Suppressor macrophage (primary cell): ENCODE measurements around the gene IDH3G.
A peak's percentile ranks its signal among the peaks of the same experiment; 100 is the strongest.

Source experiments
- DNase-seq, 4 experiments: peaks; one replicate each; pipeline ENCODE4 v3.0.0-alpha.2; 2020 to 2022

IDH3G gene

DNA sequence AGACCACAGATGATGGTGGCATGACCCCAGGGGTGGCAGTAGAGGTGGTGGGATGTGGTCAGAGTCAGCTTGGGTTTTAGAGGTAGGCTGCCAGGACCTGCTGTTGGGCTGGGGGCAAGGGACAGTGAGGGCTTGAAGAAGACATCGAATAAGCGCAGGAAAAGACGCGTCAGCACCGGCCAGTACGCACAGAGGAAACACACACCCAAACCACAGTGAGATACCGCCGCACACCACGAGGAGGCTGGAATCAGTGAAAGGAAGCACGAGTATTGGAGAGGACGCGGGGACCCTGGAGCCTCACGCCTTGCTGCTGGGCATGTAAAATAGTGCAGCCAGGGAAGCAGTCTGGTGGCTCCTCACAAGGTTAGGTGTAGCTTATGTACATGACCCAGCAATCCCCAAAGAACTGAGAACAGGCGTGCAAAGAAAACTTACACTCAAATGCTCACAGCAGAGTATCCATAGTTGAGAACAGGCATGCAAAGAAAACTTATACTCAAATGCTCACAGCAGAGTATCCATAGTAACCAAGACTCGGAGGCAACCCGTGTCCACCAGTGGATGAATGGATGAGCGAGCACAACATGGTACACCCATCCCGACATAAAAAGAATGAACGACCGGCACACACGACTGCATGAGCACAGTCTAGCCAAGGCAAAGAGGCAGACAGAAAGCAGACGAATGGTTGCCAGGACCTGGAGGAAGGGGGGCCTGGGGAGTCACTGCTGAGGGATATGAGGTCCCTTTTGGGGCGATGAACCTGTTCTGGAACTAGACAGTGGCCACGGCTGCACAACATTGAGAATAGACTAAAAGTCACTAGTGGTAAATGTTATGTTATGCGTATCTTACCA is 22.9 kb upstream of the IDH3G start:
- DNase-seq = peak; percentile 18 to 49 (median 25)

GRCh38 chrX:153814591-153815315 is 20.6 kb upstream of the IDH3G start:
- peak in 3 of 4 experiments; percentile 11 to 29 (median 22) for DNase-seq

- no peak for DNase-seq
These were observed 19.0 kb upstream of the IDH3G start for GRCh38 chrX:153813161-153813560.

- DNase-seq = no peak
These were observed 18.0 kb upstream of the IDH3G start for GRCh38 chrX:153812220-153812619.

GRCh38 chrX:153807976-153808375 is 13.8 kb upstream of the IDH3G start:
- DNase-seq = no peak

GRCh38 chrX:153806999-153807575 is 12.9 kb upstream of the IDH3G start:
- no peak for DNase-seq

DNA sequence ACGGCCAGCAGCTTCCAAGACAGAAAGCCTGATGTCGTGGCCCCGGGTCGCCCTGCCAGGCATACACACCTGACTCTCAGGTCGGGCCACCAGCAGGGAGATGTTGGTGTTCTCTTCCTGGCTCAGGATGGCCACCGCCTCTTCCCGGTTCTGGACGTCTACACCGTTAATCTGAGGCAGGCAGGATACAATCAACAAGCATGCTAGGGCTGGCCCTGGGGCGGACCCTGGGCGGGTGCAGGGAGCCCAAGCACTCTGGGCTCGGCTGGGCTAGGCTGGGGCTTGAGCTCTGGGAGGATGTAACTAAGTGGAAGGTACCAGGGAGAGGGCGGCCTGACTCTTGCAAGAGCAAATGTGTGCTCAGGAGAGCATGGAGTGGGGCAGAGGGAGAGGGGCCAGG is 11.3 kb upstream of the IDH3G start:
- no peak for DNase-seq

- no peak for DNase-seq
These were observed 10.4 kb upstream of the IDH3G start for GRCh38 chrX:153804621-153805020.

DNA sequence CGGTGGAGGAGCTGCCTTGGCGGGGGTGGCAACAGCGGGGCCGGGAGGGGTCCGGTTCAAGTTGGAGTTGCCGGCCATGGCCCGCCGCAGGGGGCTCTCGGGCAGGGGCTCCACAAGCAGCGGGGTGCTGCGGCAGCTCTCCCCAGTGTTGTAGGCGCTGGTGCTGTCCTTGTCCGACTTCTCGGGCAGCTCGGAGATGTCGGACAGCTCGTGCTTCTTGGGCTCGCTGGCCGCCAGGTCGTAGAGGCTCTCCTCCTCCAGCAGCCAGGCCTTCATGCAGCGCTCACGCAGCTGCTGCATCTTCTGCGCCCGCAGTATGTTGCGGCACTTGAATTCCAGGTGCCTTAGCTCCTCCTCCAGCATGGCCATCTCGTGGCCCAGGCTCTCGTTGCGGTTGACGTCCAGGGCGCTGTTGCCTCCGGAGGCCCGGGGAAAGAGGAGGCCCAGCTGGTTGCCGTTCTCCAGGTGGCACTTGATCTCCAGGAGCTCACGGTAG is 10.0 kb upstream of the IDH3G start:
- DNase-seq = no peak

GRCh38 chrX:153803211-153804099 is 9.3 kb upstream of the IDH3G start:
- DNase-seq = no peak

DNA sequence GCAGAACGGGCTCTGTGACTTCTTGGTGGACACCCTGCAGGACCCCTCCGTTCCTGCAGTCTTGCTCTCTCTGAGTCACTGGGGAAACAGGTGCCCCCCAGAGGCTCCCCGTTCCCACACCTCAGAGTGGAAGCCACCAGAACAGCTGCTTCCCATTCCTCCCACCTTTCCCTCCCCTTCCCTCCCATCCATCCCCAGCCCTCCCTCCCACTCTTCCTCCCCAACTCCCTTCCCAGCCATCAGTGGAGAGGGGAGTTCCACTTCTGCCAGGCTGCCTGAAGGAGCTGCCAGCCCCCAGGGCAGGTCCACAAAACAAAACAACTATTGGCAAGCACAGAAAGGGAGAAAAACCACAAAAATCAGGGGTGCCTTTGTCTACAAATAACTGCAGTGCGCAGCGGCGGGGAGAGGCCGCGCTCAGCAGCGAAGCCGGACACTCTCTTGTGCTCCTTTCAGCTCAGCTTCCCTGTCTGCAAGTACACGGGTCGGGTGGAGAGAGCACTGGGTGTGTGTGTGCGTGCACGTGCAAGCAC is 8.4 kb upstream of the IDH3G start:
- no peak for DNase-seq

DNA sequence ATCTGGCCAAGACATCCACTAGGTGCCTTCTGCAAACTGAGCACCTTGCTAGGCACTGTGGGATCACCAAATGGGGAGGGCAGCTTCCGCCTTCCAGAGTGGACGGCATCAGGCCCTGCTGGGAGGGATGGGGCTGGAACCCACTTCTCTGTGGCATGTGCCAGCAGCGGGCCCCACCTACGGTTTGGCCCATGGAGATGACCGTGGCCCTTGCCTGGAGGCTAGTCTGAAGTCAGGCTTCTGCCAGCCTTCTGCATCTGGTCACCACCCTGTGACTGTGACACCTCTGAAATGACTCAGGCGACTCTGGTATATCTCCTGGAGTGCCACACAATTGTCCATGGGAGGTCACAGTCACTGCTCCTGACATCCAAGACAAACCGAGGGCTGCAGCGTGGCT is 7.5 kb upstream of the IDH3G start:
- peak; percentile 24 to 65 (median 52) for DNase-seq

DNA sequence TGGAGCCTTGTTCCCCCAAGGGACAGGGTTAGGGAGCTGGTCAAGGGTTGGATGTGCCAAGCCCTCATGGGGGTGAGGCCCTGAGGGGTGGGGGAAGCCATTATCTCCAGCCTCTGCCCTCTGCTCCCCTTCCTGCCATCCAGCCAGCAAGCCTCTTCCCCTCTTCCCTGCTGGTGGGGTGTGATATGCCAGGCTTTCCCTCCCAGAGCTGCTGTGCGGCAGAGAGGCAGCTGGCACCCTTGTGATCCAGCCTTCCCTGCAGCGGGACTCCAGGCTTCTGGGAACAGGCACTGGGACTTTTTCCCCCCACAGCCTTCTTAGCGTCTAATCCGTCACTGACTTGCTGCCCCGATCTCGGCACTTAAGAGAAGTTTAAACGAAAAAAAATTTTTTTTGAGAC is 6.6 kb upstream of the IDH3G start:
- DNase-seq = no peak

DNA sequence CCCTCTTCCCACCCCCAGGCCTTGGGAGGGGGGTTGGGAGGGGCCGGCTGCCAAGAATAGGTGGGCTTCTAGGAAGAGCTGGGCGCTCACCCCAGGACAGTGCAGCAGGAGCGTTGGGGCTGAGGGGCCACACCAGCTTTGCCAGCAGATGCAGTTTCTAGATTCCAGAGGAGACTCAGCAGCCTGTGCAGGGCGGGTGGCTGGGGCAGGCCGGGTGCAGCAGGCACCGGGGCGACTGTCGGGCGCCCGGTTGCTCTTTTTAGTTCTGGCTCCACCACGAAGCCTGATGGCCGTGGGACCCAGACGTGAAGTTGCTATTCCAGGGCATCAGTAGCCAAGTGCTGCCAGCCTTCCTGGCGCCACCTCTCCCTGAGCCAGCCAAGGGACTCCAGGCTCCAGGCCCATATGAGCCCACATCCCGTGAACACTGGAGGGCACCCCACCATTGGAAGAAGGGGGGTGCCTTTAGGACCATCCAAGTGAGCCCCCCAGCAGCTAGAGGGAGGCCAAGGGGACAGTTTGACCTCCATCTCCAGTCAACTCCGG is 6.1 kb upstream of the IDH3G start:
- no peak for DNase-seq

- DNase-seq = no peak
These were observed 5.2 kb upstream of the IDH3G start for GRCh38 chrX:153799326-153799725.

DNA sequence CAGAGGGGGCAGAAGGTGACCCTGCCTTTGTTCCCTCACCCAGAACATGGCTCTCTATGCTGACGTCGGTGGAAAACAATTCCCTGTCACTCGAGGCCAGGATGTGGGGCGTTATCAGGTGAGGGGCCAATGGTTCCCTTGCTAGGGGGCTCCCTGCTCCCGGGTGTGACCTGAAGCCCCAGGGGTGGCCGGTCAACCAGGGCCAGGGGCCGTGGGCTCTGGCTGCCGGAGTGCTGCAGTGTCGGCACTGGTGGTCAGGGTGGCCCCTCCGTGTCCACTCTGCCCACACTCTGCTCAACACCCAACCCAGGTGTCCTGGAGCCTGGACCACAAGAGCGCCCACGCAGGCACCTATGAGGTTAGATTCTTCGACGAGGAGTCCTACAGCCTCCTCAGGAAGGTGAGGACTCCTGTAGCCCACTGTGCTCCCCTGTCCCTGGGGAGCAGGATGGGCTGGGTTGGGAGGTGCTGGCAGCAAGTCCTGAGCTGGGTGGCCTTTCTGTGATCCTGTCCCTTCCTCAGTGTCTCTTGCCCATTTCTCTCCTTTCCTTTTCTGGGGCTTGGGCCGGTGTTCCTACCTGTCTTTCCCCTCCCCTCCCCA is 3.3 kb upstream of the IDH3G start:
- DNase-seq = no peak

DNA sequence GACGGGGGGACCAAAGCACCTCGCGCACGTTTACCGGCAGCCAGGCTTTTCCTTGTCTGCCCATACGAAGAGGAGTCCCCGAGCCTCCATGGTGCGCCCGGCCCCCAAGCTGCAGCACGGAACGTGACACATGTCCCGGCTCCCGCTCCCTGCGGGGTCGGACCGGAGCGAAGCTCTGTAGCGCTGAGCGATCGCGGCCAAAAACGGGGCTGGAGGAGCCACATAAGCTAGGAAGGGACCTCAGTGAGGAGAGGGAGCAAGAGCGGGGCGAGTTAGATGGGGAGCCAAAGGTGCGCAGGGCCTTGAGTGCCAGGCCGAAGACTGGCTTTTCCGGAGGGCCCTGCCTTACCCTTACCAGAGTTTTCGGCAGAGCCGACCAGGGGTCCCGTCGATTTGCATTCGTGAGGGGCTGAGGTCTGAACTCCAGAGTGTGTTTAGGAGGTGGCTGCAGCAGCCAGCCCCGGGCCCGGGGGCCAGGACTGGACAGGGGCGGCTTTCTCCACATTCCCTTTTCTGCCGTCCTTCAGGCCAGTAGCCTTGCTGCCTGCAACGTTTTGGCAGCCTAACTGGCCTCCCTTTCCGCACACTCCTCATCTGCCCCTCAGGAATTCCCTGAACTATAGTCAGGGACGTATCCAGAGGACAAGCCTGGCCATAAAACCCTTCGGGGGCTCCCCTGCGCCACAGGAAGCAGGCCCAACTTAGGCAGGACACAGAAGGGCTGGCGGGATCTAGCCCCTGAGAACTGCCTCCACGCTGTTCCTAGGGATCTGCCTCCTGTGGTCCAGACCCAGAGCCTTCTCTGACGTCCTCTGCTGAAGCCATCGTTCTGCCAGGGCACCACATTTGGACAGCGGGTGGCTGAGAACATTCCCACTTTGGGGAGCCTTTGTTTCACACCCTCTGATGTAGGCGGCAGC is 982 bp upstream of the IDH3G start:
- DNase-seq = peak in 3 of 4 experiments; percentile 9 to 35 (median 23)

DNA sequence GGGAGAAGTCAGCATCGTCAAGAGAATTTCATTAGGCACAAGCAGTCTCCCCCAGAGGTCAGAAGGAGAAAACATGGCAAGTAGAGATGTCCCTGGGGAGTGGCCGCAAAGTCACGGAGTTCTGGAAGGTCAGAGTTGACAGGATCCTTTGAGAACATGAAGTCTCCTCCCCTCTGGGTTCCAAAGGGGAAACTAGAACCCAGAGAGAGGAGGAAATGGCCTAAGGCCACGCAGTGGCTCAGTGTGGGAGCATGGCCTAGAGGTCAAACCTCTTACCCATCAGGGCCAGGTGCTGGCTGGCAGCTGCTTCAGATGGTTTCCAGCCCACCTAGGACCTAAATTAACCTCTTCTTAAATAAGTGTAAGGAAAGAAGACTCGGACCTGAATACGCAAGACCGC is 884 bp downstream of the IDH3G start:
- peak; percentile 55 to 73 (median 72) for DNase-seq

GRCh38 chrX:153792368-153792767 is 1.8 kb downstream of the IDH3G start:
- no peak for DNase-seq
